ENCODE results near the gene KIF27. TPM values are rescaled to one million over a fixed set of nuclear protein-coding genes. Genes with fewer than 3 reads are reported as not detected.

Gene KIF27
- total and polyA plus RNA-seq, 2 of the 4 experiments (the other 2 are of a cell fraction), result 0.60 to 1.6 TPM

DNA sequence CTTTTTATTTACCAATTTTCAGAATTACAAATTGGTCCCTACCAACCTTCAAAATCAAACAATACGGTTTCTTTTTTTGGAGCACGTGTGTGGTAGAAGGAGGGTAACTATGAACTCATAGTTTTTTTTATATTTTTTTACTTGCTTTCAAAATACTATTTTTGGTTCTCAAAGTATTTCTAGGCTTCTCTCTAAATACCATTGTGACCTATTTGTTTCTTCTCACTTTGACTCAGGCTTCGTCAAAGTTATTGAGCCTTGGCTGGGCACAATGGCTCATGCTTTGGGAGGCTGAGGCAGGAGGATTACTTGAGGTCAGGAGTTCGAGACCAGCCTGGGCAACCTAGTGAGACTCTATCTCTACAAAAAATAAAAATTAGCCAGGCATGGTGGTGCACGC is 11.6 kb upstream of the KIF27 start:
- H2BK20ac ChIP-seq (ENCODE audit: low read depth, low read length), result no peak overlapping the region

More for the DNA sequence above, 11.6 kb upstream of the KIF27 start:
- H3K9me3 ChIP-seq (ENCODE audit: control insufficient read depth, insufficient read depth, low read length), result no peaks in the 10 kb centered on the region
- H3K4ac ChIP-seq (ENCODE audit: low read depth, low read length), result no peak overlapping the region
- CTCF ChIA-PET, result no interaction called here
- no peak overlapping the region for H4K91ac ChIP-seq (ENCODE audit: insufficient read depth, low read depth, low read length)
- H3K18ac ChIP-seq (ENCODE audit: low read depth, low read length), result no peak overlapping the region
- no peak overlapping the region for H2AFZ ChIP-seq (replicated peaks; ENCODE audit: low read length, poor library complexity)
- H3K4me3 ChIP-seq (ENCODE audit: insufficient read depth, low read depth, low read length), result no peak overlapping the region
- in situ Hi-C loops (cut with MboI; ENCODE audit: low sequenced_read_pairs) (no loop called here), dilution Hi-C loops (cut with HindIII; ENCODE audit: low sequenced_read_pairs, unreplicated experiment) (no loop called here), intact Hi-C loops (cut with micrococcal nuclease) (loop anchor here (10.0 kb wide), 1 partner anchor 1682 kb away; no protein-coding TSS in a partner anchor)
- no peaks in the 10 kb centered on the region for H3K36me3 ChIP-seq (ENCODE audit: control insufficient read depth, insufficient read depth, low read length)
- no peak overlapping the region for H3K14ac ChIP-seq (replicated peaks; ENCODE audit: low read depth, low read length)
- H3K27me3 ChIP-seq (ENCODE audit: control insufficient read depth, insufficient read depth, low read length), result no peaks in the 10 kb centered on the region
- no peak overlapping the region for H2AK5ac ChIP-seq (ENCODE audit: low read depth, low read length)
- H3K79me1 ChIP-seq (ENCODE audit: low read depth in 1 of 2, low read length in 2 of 2), result no peaks in the 10 kb centered on the region
- H2BK120ac ChIP-seq (ENCODE audit: low read depth, low read length), result no peak overlapping the region
- no peak overlapping the region for H4K5ac ChIP-seq (ENCODE audit: low read depth, low read length)
- no CpG with 5 or more reads among the region's 5 CpGs for WGBS, 2 experiments (ENCODE audit: extremely low coverage in 2 of 2, insufficient read length in 1 of 2)
- H2BK5ac ChIP-seq (ENCODE audit: low read depth, low read length, poor library complexity, severe bottlenecking), result no peak overlapping the region
- no peak overlapping the region for H3K56ac ChIP-seq (ENCODE audit: extremely low read depth, insufficient read depth, low read length)
- POLR2A ChIA-PET (ENCODE audit: unreplicated experiment), result no interaction called here
- no peak overlapping the region for H4K8ac ChIP-seq (ENCODE audit: low read depth in 2 of 2, low read length in 2 of 2)
- no peak overlapping the region for H3K27ac ChIP-seq (ENCODE audit: insufficient read depth, low read length)
- no peak overlapping the region for H3K23ac ChIP-seq (ENCODE audit: low read depth, low read length)
- H2BK15ac ChIP-seq (ENCODE audit: low read depth, low read length), result no peak overlapping the region
- no peaks in the 10 kb centered on the region for H4K20me1 ChIP-seq (ENCODE audit: insufficient read depth, low read length)
- no peak overlapping the region for H3K4me2 ChIP-seq (ENCODE audit: low read depth, low read length)
- no TSS peak for BruUV-seq (replicated peaks)
- ATAC-seq (ENCODE audit: low read depth), result no peak
- TF ChIP-seq MXI1 (IDR thresholded peaks at IDR 0.05; ENCODE audit: borderline replicate concordance, low read depth, low read length), result no peak
- TF ChIP-seq SMC3 (IDR thresholded peaks at IDR 0.05; ENCODE audit: low read depth, low read length), result no peak
- TF ChIP-seq POLR2A (IDR thresholded peaks at IDR 0.05; ENCODE audit: low read depth, low read length), result no peak
- no peak for TF ChIP-seq CEBPB (IDR thresholded peaks at IDR 0.05; ENCODE audit: low read depth, low read length)
- no peak for TF ChIP-seq MAFK (IDR thresholded peaks at IDR 0.05; ENCODE audit: low read depth, low read length)
- no peak for TF ChIP-seq NFE2L2 (IDR thresholded peaks at IDR 0.05; ENCODE audit: low read depth, low read length)
- TF ChIP-seq, protein P1, sequence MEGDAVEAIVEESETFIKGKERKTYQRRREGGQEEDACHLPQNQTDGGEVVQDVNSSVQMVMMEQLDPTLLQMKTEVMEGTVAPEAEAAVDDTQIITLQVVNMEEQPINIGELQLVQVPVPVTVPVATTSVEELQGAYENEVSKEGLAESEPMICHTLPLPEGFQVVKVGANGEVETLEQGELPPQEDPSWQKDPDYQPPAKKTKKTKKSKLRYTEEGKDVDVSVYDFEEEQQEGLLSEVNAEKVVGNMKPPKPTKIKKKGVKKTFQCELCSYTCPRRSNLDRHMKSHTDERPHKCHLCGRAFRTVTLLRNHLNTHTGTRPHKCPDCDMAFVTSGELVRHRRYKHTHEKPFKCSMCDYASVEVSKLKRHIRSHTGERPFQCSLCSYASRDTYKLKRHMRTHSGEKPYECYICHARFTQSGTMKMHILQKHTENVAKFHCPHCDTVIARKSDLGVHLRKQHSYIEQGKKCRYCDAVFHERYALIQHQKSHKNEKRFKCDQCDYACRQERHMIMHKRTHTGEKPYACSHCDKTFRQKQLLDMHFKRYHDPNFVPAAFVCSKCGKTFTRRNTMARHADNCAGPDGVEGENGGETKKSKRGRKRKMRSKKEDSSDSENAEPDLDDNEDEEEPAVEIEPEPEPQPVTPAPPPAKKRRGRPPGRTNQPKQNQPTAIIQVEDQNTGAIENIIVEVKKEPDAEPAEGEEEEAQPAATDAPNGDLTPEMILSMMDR (conservative IDR thresholded peaks at IDR 0.05; ENCODE audit: low read depth, low read length), result no peak
- no peak for TF ChIP-seq USF2 (IDR thresholded peaks at IDR 0.05; ENCODE audit: low read depth, low read length)
- TF ChIP-seq RCOR1 (IDR thresholded peaks at IDR 0.05; ENCODE audit: insufficient replicate concordance, low read length), result no peak
- no peak for TF ChIP-seq ELK1 (IDR thresholded peaks at IDR 0.05; ENCODE audit: borderline replicate concordance, low read depth, low read length)
- no peak for TF ChIP-seq FOS (IDR thresholded peaks at IDR 0.05; ENCODE audit: low read depth, low read length)
- TF ChIP-seq BHLHE40 (IDR thresholded peaks at IDR 0.05; ENCODE audit: low read depth, low read length), result no peak
- no peak for TF ChIP-seq RFX5 (IDR thresholded peaks at IDR 0.05; ENCODE audit: low read depth, low read length)
- TF ChIP-seq MAZ (IDR thresholded peaks at IDR 0.05; ENCODE audit: borderline replicate concordance, low read depth, low read length), result no peak
- no peak for TF ChIP-seq CHD1 (IDR thresholded peaks at IDR 0.05; ENCODE audit: low read depth, low read length)
- no peak for TF ChIP-seq RAD21 (IDR thresholded peaks at IDR 0.05; ENCODE audit: low read length)
- no peak overlapping the region for H3K9ac ChIP-seq (ENCODE audit: low read depth, low read length)
- H3K9me1 ChIP-seq (ENCODE audit: insufficient read depth, low read length), result peaks cover 2% of the 10 kb centered on the region; the same call in 1 of the 2 replicates
- H3K4me1 ChIP-seq (ENCODE audit: control insufficient read depth, insufficient read depth, low read length), result peaks cover 5% of the 10 kb centered on the region
- no peak for DNase-seq
- H2AK9ac ChIP-seq (replicated peaks; ENCODE audit: low read depth, low read length, poor library complexity), result no peak overlapping the region
